CD4-positive, alpha-beta T cell (primary cell): ENCODE measurements around the gene ACACB. TPM values are rescaled to one million over a fixed set of nuclear protein-coding genes. Genes with fewer than 3 reads are reported as not detected.

Source experiments
- ATAC-seq: fragments of 200-7000 bp; cut with Tn5 transposase; one replicate; pipeline ENCODE4 v1.10.0; 2022; ENCODE audit warnings: mild to moderate bottlenecking; ENCODE audit not compliant: poor library complexity
- CTCF ChIA-PET: fragments of 350-600 bp; sonication (Branson Sonifier 250); formaldehyde crosslinking; loops from one replicate; lab custom pipeline; 2021; ENCODE audit warnings: antibody characterized with exemption, inconsistent platforms; lab: Charles Lee
- POLR2A ChIA-PET: fragments of 350-600 bp; sonication (Branson Sonifier 250); formaldehyde crosslinking; loops from one replicate; lab custom pipeline; 2021; ENCODE audit warnings: antibody characterized with exemption, inconsistent platforms; lab: Charles Lee
- DNase-seq, 14 experiments: peaks; one replicate each; pipeline ENCODE4 v3.0.0-alpha.2; 2013 to 2020; ENCODE audit warnings: mixed read lengths in 2 of 14
- H3K27ac ChIP-seq, 2 donors: one replicate each; pipeline versions ENCODE4 v1.5.1 to v1.7.0; 2013; ENCODE audit warnings: low read length in 2 of 2, low read depth in 1 of 2, mild to moderate bottlenecking in 1 of 2
- H3K27me3 ChIP-seq, 2 experiments: 1 replicate in 1 of 2; 2 replicates in 1 of 2; pipeline versions ENCODE4 v1.6.1 to v1.7.0; 2013; ENCODE audit warnings: low read length in 2 of 2, control low read depth in 1 of 2, mild to moderate bottlenecking in 1 of 2, moderate library complexity in 1 of 2; ENCODE audit not compliant: insufficient read depth in 2 of 2, control insufficient read depth in 1 of 2
- H3K36me3 ChIP-seq: one replicate; pipeline ENCODE4 v1.6.1; 2013; ENCODE audit warnings: low read length, control low read depth; ENCODE audit not compliant: insufficient read depth
- H3K4me1 ChIP-seq: one replicate; pipeline ENCODE4 v1.6.1; 2013; ENCODE audit warnings: low read length, control low read depth; ENCODE audit not compliant: insufficient read depth
- H3K4me3 ChIP-seq: one replicate; pipeline ENCODE4 v1.5.1; 2013; ENCODE audit warnings: mild to moderate bottlenecking, low read length, moderate library complexity
- H3K9me3 ChIP-seq, 2 experiments: 1 replicate in 1 of 2; 2 replicates in 1 of 2; pipeline versions ENCODE4 v1.6.1 to v1.7.0; 2013; ENCODE audit warnings: low read length in 2 of 2, mild to moderate bottlenecking in 2 of 2, control low read depth in 1 of 2, moderate library complexity in 1 of 2; ENCODE audit not compliant: control insufficient read depth in 1 of 2, insufficient read depth in 1 of 2
- H3K27ac Mint-ChIP-seq: one replicate; pipeline ENCODE4 v1.8.0; 2020; ENCODE audit warnings: mixed read lengths
- H3K27me3 Mint-ChIP-seq: one replicate; pipeline ENCODE4 v1.8.0; 2021; ENCODE audit warnings: mixed read lengths
- H3K36me3 Mint-ChIP-seq: one replicate; pipeline ENCODE4 v1.8.0; 2021; ENCODE audit warnings: low read depth, mixed read lengths
- H3K4me1 Mint-ChIP-seq: one replicate; pipeline ENCODE4 v1.8.0; 2021; ENCODE audit warnings: low read depth, mixed read lengths
- H3K4me3 Mint-ChIP-seq: one replicate; pipeline ENCODE4 v1.8.0; 2020; ENCODE audit warnings: mild to moderate bottlenecking, mixed read lengths
- H3K9me3 Mint-ChIP-seq: one replicate; pipeline ENCODE4 v1.8.0; 2020; ENCODE audit warnings: mixed read lengths
- CTCF ChIP-seq: fragments of 200-600 bp; IDR thresholded peaks from one replicate; pipeline ENCODE4 v1.8.0; 2022; ENCODE audit warnings: antibody characterized with exemption, mild to moderate bottlenecking
- intact Hi-C, 2 experiments: fragments of 100-400 bp; cut with DNase I in 1 of 2; cut with micrococcal nuclease in 1 of 2; formaldehyde crosslinking; loops; one replicate each; pipeline versions ENCODE4 v1.15.1 to v1.9.0; 2023 to 2025; cut with DNase I, micrococcal nuclease
- total RNA-seq, 174 experiments: library from RNA in 2 of 174; stranded (reverse) in 2 of 174; gene quantifications; one replicate each; pipeline ENCODE4 v1.2.3 and lab custom pipeline; 2021 to 2026

Gene ACACB
- total RNA-seq, 2 experiments from 2014 or later: 30.3 to 32.2 TPM

GRCh38 chr12:109291117-109291516 lies 174.7 kb downstream of the ACACB start:
- H3K4me3 Mint-ChIP-seq: no peak overlapping the region
- H3K9me3 Mint-ChIP-seq: no peaks in the 10 kb centered on the region
- intact Hi-C loops: no loop called here
- TF ChIP-seq CTCF: no peak
- H3K36me3 Mint-ChIP-seq: no peaks in the 10 kb centered on the region
- no peak overlapping the region for H3K27ac Mint-ChIP-seq
- H3K36me3 ChIP-seq: no peaks in the 10 kb centered on the region
- H3K27me3 ChIP-seq: peaks cover 18 to 36% of the 10 kb centered on the region in 2 experiments
- ChIA-PET CTCF (no interaction called here), POLR2A (no interaction called here)
- no peak overlapping the region for H3K27ac ChIP-seq
- H3K4me3 ChIP-seq: no peak overlapping the region
- no peak for ATAC-seq
- no peaks in the 10 kb centered on the region for H3K4me1 Mint-ChIP-seq
- DNase-seq: no peak
- H3K9me3 ChIP-seq: peaks cover 0 to 11% of the 10 kb centered on the region in 2 experiments
- H3K27me3 Mint-ChIP-seq: peaks cover 52% of the 10 kb centered on the region
- no peaks in the 10 kb centered on the region for H3K4me1 ChIP-seq

GRCh38 chr12:109291521-109292341 lies 175.3 kb downstream of the ACACB start:
- Mint-ChIP-seq H3K36me3 (no peaks in the 10 kb centered on the region), H3K27me3 (peaks cover 56% of the 10 kb centered on the region), H3K4me1 (no peaks in the 10 kb centered on the region), H3K4me3 (no peak overlapping the region), H3K9me3 (no peaks in the 10 kb centered on the region), H3K27ac (no peak overlapping the region)
- no peaks in the 10 kb centered on the region for H3K36me3 ChIP-seq
- H3K27me3 ChIP-seq: peaks cover 18 to 36% of the 10 kb centered on the region in 2 experiments
- peaks cover 0 to 11% of the 10 kb centered on the region in 2 experiments for H3K9me3 ChIP-seq
- DNase-seq (no peak), ATAC-seq (no peak)
- POLR2A ChIA-PET: no interaction called here
- no peak overlapping the region for H3K4me3 ChIP-seq
- CTCF ChIA-PET: no interaction called here
- intact Hi-C loops: no loop called here
- no peaks in the 10 kb centered on the region for H3K4me1 ChIP-seq
- no peak for TF ChIP-seq CTCF
- no peak overlapping the region for H3K27ac ChIP-seq

GRCh38 chr12:109292342-109292711 lies 175.9 kb downstream of the ACACB start:
- no peak for ATAC-seq
- DNase-seq: no peak
- POLR2A ChIA-PET: no interaction called here
- H3K36me3 ChIP-seq: no peaks in the 10 kb centered on the region
- Mint-ChIP-seq H3K36me3 (no peaks in the 10 kb centered on the region), H3K4me1 (no peaks in the 10 kb centered on the region), H3K4me3 (no peak overlapping the region), H3K27ac (no peak overlapping the region), H3K9me3 (no peaks in the 10 kb centered on the region), H3K27me3 (peaks cover 56% of the 10 kb centered on the region)
- CTCF ChIA-PET: no interaction called here
- no peaks in the 10 kb centered on the region for H3K4me1 ChIP-seq
- H3K27me3 ChIP-seq: peaks cover 18 to 36% of the 10 kb centered on the region in 2 experiments
- no peak overlapping the region for H3K27ac ChIP-seq
- TF ChIP-seq CTCF: no peak
- H3K9me3 ChIP-seq: peaks cover 0 to 11% of the 10 kb centered on the region in 2 experiments
- H3K4me3 ChIP-seq: no peak overlapping the region
- intact Hi-C loops: no loop called here
